HG03097 (cell line): ENCODE measurements around the gene CNNM2.

Source experiments
- ATAC-seq: cut with Tn5 transposase; IDR thresholded peaks from one replicate; pipeline ENCODE4 v1.9.1; 2021; ENCODE audit not compliant: unreplicated experiment, low FRiP score

Gene CNNM2

GRCh38 chr10:103067956-103068355 lies 149.9 kb downstream of the CNNM2 start:
- no peak for ATAC-seq

GRCh38 chr10:103069453-103070331 lies 151.6 kb downstream of the CNNM2 start:
- no peak for ATAC-seq

GRCh38 chr10:103072276-103072675 lies 154.2 kb downstream of the CNNM2 start:
- ATAC-seq, result no peak

- ATAC-seq, result no peak
Measured at GRCh38 chr10:103072891-103073290, 154.8 kb downstream of the CNNM2 start.

GRCh38 chr10:103077020-103077419 lies 158.9 kb downstream of the CNNM2 start:
- no peak for ATAC-seq

- ATAC-seq, result no peak
Measured at GRCh38 chr10:103077491-103078308, 159.6 kb downstream of the CNNM2 start.

- ATAC-seq, result no peak
Measured at GRCh38 chr10:103078309-103078615, 160.2 kb downstream of the CNNM2 start.

- no peak for ATAC-seq
Measured at GRCh38 chr10:103078676-103079075, 160.6 kb downstream of the CNNM2 start.

GRCh38 chr10:103079100-103079499 lies 161.0 kb downstream of the CNNM2 start:
- no peak for ATAC-seq

GRCh38 chr10:103079946-103080345 lies 161.9 kb downstream of the CNNM2 start:
- ATAC-seq, result no peak

- no peak for ATAC-seq
Measured at GRCh38 chr10:103080891-103081581, 162.9 kb downstream of the CNNM2 start.

GRCh38 chr10:103082683-103083082 lies 164.6 kb downstream of the CNNM2 start:
- no peak for ATAC-seq

GRCh38 chr10:103083266-103083976 lies 165.3 kb downstream of the CNNM2 start:
- no peak for ATAC-seq

GRCh38 chr10:103083977-103084320 lies 165.9 kb downstream of the CNNM2 start:
- ATAC-seq, result no peak

GRCh38 chr10:103086261-103086660 lies 168.2 kb downstream of the CNNM2 start:
- no peak for ATAC-seq

- no peak for ATAC-seq
Measured at GRCh38 chr10:103086799-103087198, 168.7 kb downstream of the CNNM2 start.

- no peak for ATAC-seq
Measured at GRCh38 chr10:103089493-103089892, 171.4 kb downstream of the CNNM2 start.

- ATAC-seq, result no peak
Measured at GRCh38 chr10:103090911-103091310, 172.8 kb downstream of the CNNM2 start.

GRCh38 chr10:103095005-103095404 lies 176.9 kb downstream of the CNNM2 start:
- no peak for ATAC-seq

GRCh38 chr10:103096130-103096529 lies 178.0 kb downstream of the CNNM2 start:
- ATAC-seq, result no peak

- ATAC-seq, result no peak
Measured at GRCh38 chr10:103098240-103098639, 180.1 kb downstream of the CNNM2 start.
